ENCODE measurements around the gene C1QTNF9B.

GRCh38 chr13:23852351-23852750 lies 45.0 kb downstream of the C1QTNF9B start:
- TF ChIP-seq SUZ12 (IDR thresholded peaks at IDR 0.05; ENCODE audit: extremely low read depth, insufficient read depth, insufficient read length) = no peak
- TF ChIP-seq ZNF274 (IDR thresholded peaks at IDR 0.05; ENCODE audit: low read depth, low read length) = no peak
- TF ChIP-seq YY1 (IDR thresholded peaks at IDR 0.05; ENCODE audit: insufficient read depth, insufficient read length) = no peak
